HTR-8/SVneo (cell line): Measurements from ENCODE around the gene FUCA2.
"Not testable (repeated sequence)": the region's sequence is repeated elsewhere in the genome, so short reads cannot be mapped to it uniquely, and the experiment has no call there.

Experiments used
- DNase-seq: peaks from one replicate; pipeline ENCODE4 v3.0.0; 2011; ENCODE audit warnings: low spot score, mixed read lengths; ENCODE audit not compliant: insufficient read length
- FAIRE-seq: peaks from 2 replicates; lab custom pipeline; 2011; peaks lifted over from hg19 to GRCh38; lab: Jason Lieb, UNC

The FUCA2 gene

DNA sequence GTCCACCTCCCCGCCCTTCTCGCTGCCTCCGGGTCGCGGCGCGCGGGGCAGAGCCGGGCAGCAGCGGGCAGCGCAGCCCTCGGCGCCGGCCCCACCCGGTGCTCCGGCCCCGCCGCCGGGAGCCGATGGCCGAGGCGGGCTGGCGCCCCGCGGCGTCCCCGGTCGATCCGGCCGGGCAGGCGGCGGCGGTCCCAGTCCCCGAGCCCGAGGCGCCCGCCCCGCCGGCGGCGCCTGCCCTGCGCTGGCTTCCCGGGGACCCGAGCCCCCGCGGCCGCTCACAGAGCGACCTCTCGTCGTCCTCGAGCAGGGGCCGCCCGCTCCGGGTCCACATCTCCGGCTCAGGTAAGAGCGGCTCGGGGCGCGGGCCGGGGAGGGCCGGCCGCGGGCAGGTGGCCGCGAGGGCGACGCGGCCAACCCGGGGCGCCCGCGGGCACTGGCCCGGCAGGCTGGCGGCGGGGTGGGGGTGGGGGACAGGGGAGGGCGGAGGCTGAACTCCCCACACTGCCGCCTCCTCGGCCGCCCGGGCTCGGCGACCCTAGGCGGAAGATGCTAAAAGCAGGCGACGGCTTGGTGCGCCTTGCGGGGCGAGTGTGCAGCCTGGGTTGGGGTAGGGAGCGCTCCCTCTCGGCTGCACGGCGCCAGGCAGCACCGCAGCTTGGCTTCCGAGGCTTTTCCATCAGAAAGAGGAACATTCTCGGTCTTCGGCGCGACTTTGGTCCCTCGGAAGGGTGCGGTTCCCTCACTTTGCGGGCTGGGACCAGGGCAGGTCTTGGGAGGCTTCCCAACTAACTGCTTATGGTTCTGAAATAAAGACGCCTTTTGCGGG is 25.6 kb upstream of the FUCA2 start:
- FAIRE-seq (no peak), DNase-seq (peak; percentile 37)

DNA sequence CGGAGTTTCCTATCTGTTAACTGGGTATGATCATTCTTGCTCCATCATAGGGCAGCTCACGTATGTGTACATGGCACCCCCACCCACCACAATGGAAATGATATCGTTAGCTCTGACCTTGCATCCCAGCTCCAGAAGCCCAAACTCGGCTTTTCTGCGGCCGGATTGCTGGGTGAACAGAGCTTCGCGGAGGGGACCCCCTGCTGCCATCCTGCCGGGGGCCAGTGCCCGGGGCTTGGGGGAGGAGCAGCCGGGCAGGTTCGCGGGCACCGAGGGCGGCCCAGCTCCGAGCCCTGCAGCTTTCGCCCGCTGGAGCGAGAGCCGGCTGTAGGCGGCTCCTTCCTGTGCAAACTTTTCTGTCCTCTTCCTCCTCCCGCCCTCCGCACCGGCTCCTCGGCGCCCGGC is 24.9 kb upstream of the FUCA2 start:
- FAIRE-seq (no peak), DNase-seq (peak; percentile 11)

GRCh38 chr6:143535189-143535614 is 23.7 kb upstream of the FUCA2 start:
- DNase-seq (no peak), FAIRE-seq (no peak)

- DNase-seq, result no peak
These were observed 20.4 kb upstream of the FUCA2 start for GRCh38 chr6:143531720-143532499.

GRCh38 chr6:143529095-143529494 is 17.6 kb upstream of the FUCA2 start:
- FAIRE-seq (no peak), DNase-seq (peak; percentile 25)

More at GRCh38 chr6:143531720-143532499, 20.4 kb upstream of the FUCA2 start:
- FAIRE-seq, result no peak

DNA sequence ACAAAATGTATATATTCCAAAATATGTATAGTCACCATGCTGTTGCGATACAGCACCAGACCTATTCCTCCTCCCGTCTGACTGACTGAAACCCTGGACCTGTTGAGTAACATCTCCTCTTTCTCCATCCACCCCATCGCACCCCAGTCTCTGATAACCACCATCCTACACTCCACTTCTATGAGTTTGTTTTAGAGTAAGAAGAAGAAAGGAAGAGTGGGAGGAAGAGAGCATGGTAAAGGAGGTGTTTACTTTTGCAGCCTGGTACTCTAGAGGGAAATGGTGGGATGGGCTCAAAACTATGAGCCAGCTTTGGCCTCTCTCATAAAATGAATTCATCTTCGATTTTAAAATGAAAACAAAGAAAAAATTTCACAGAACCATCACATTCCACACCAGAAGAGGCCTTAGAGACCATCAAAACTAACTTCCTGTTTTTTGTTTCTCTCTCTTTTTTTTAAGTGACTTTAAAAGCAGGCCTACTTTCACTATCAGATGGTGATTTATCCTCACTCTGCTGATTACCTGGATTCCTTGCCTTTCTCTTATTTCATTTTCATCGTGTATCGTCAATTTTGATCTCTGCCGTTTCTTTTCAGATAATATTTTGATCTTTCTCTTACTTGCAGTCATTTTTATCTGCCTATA is 16.8 kb upstream of the FUCA2 start:
- DNase-seq, result no peak
- no peak for FAIRE-seq

DNA sequence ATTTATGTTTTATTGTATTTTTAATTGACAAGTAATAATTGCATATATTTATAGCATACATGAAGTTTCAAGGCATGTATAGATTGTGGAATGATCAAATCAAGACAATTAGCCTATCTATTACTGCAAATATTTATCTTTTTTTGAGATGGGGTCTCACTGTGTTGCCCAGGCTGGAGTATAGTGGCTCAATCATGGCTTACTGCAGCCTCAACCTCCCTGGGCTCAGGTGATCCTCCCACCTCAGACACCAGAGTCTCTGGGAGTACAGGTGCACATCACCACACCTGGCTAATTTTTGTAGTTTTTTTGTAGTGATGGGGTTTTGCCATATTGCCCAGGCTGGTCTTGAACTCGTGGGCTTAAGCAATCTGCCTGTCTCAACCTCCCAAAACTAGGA is 16.2 kb upstream of the FUCA2 start:
- no peak for FAIRE-seq
- DNase-seq, result no peak

DNA sequence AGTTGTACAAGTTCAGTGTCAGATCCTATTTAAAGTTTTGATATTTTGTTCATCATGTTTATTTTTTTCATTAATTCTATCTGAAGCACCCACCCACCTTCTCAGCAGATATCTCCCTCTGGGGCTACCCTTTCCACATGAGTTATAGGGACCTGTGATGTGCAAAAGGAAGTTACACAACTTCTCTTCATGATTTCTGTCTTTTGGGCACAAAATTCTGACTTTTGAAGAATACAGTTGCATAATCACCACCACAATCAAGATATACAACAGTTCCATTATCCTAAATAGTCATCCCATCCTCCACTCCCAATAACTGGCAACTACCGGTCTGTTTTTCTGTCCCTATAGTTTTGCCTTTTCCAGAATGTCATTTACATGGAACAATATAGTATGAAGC is 13.8 kb upstream of the FUCA2 start:
- FAIRE-seq (no peak), DNase-seq (no peak)

GRCh38 chr6:143522039-143522600 is 10.6 kb upstream of the FUCA2 start:
- FAIRE-seq (no peak), DNase-seq (no peak)

GRCh38 chr6:143517447-143517773 is 5.9 kb upstream of the FUCA2 start:
- FAIRE-seq (no peak), DNase-seq (no peak)

DNA sequence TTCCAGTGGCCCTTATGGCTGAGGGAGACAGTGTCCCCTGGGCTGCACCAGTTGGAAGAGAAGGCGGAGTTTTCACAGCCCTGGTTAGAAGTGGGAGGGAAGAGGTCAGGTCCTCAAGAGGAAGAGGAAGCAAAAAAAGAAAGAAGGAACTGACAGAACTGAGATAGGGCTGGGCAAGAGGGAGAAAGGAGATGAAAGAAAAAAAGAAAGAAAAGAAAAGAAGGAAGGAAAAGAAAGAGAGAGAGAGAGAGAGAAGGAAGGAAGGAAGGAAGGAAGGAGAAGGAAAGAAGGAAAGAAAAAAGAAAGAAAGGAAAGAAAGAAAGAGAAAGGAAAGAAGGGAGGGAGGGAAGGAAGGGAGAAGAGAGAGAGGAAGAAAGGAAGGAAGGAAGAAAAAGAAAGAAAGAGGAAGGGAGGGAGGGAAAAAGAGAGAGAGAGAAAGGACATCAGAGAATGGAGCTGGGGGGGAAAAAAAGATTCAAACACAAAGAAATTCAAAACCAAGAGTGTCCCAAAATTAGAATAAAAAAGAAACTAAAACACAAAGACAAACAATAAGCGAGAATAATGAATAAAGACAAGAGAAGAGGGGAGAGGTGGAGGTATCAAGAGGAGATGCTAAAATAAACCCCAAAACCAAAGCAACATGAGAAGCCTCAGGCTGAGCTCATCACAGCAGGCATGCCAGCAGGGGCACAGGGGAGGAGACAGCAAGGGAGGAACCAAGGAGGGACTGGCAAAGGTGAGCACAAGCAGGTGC is 5.3 kb upstream of the FUCA2 start:
- DNase-seq, result no peak
- FAIRE-seq, result no peak

DNA sequence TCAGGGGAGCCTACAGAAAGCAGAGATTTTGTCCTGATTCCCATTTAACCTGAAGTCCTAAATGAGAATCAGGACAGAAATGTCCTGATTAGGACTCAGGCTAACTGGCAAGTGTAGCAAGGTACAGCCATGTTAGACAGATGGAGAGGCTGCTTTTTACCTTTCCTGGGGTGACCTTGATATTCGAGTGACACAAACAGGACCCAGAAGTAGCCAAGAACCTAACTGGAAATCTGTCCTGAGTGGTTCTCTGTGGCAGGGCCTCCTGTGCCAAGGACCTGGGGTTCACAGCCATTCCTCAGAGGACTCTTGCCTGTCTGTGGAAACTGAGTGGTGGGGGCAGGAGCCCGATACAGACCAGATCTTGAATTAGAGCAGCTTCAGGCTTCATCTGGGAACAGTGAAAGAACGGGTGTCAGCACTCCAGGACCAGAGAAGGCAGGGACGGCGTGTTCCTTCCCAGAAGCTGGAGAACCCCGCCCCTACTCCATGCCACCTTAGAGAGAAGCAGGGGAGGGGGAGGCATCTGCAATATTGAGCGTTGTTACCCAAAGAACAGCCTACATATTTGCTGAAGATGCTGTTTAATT is 4.3 kb upstream of the FUCA2 start:
- DNase-seq (no peak), FAIRE-seq (no peak)

GRCh38 chr6:143515061-143515760 is 3.7 kb upstream of the FUCA2 start:
- DNase-seq, result no peak
- FAIRE-seq, result no peak

- DNase-seq (peak; percentile 28), FAIRE-seq (no peak)
These were observed 1.9 kb upstream of the FUCA2 start for GRCh38 chr6:143513410-143513809.

GRCh38 chr6:143510326-143510725 is 1.2 kb downstream of the FUCA2 start:
- not testable (repeated sequence) for FAIRE-seq, DNase-seq

DNA sequence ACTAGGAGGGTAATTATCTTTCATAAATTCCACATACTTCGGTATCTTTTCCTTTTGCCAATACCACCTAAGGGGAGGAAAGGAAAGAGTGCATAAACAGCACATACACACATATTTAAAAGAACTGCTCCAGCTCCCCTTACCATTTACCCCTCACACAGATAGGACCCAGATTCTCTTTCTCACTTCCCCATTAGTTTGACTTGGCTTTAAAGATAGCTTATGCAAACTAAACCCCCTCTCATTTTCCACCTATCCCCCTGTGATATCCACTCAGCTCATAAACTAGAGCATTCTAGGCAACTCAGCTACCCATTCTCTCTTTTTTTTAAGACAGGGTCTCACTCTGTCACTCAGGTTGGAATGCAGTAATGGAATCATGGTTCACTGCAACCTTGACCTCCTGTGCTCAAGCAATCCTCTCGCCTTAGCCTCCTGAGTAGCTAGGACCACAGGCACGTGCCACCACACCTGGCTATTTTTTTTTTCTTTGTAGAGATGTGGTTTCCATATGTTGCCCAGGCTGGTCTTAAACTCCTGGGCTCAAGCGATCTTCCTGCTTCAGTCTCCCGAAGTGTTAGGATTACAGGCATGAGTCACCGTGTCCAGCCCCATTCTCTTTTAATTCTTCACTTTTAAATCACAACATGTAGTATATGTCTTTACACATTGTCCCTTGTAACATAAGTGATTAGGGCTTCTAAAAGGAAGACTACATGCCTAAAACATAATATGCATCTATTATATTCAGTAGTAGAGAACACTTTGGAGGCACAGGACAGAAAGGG is 4.0 kb downstream of the FUCA2 start:
- no peak for DNase-seq
- FAIRE-seq, result no peak

DNA sequence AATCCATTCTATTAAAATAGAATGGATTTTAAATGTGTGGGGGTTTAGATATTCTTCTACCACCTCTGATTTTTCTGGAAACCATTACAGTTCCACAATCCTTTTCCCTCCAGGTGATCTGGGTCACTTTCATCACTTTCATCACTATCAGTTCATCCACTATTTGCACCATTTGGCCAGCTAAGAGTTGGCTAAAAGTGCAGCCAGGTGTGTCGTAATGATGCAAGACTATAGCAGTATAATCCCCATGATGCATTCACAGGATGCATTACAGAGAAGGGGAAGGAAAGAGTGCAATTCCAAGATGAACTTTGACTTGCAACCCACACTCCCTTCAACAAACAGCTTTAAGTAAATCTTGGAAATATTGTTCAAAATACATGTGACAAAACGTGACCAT is 4.9 kb downstream of the FUCA2 start:
- DNase-seq (no peak), FAIRE-seq (no peak)

GRCh38 chr6:143506199-143506598 is 5.3 kb downstream of the FUCA2 start:
- DNase-seq (no peak), FAIRE-seq (no peak)
